GM12891 (cell line): ENCODE measurements around the gene SEBOX.

Experiments
- POLR2A ChIP-seq: IDR thresholded peaks from 2 replicates; pipeline ENCODE4 v1.6.1; 2011; ENCODE audit warnings: low read depth, low read length, control low read depth
- POLR2AphosphoS5 ChIP-seq: IDR thresholded peaks from 2 replicates; pipeline ENCODE4 v1.6.1; 2011; ENCODE audit warnings: low read depth, low read length, control low read depth
- TAF1 ChIP-seq: IDR thresholded peaks from 2 replicates; pipeline ENCODE4 v1.6.1; 2011; ENCODE audit warnings: low read depth, low read length, control low read depth

GRCh38 chr17:28394337-28395116 lies 29.5 kb upstream of the SEBOX start:
- no peak for TF ChIP-seq POLR2AphosphoS5
- TF ChIP-seq TAF1, result no peak
- no peak for TF ChIP-seq POLR2A
